HG03175 (cell line): Measurements from ENCODE around the gene ZNF488.
"Not testable (repeated sequence)": the region's sequence is repeated elsewhere in the genome, so short reads cannot be mapped to it uniquely, and the experiment has no call there.

Source experiments
- ATAC-seq: cut with Tn5 transposase; IDR thresholded peaks from one replicate; pipeline ENCODE4 v1.9.1; 2021; ENCODE audit warnings: mild to moderate bottlenecking, moderate library complexity; ENCODE audit not compliant: unreplicated experiment

ZNF488 gene

GRCh38 chr10:47384148-47384921, at the start of gene ZNF488:
Gene ZNF488, minus strand, starts transcription at chr10:47384293. Its CDS starts 15,464 bp downstream, at chr10:47368829.
- peak; percentile 81 for ATAC-seq

- no peak for ATAC-seq
Observed at GRCh38 chr10:47425813-47426419, 41.8 kb upstream of the ZNF488 start.

- no peak for ATAC-seq
Observed at GRCh38 chr10:47424231-47424630, 40.1 kb upstream of the ZNF488 start.

- no peak for ATAC-seq
Observed at GRCh38 chr10:47423476-47423875, 39.4 kb upstream of the ZNF488 start.

GRCh38 chr10:47421057-47421952, 37.2 kb upstream of the ZNF488 start:
- no peak for ATAC-seq

- ATAC-seq, result no peak
Observed at GRCh38 chr10:47420305-47421056, 36.4 kb upstream of the ZNF488 start.

GRCh38 chr10:47419421-47419820, 35.3 kb upstream of the ZNF488 start:
- ATAC-seq, result no peak

GRCh38 chr10:47418966-47419365, 34.9 kb upstream of the ZNF488 start:
- ATAC-seq, result no peak

GRCh38 chr10:47418321-47418720, 34.2 kb upstream of the ZNF488 start:
- no peak for ATAC-seq

- ATAC-seq, result not testable (repeated sequence)
Observed at GRCh38 chr10:47416305-47417218, 32.5 kb upstream of the ZNF488 start.

- no peak for ATAC-seq
Observed at GRCh38 chr10:47415520-47416304, 31.6 kb upstream of the ZNF488 start.

GRCh38 chr10:47414752-47415519, 30.8 kb upstream of the ZNF488 start:
- ATAC-seq, result no peak

GRCh38 chr10:47414227-47414592, 30.1 kb upstream of the ZNF488 start:
- no peak for ATAC-seq

GRCh38 chr10:47413531-47414226, 29.6 kb upstream of the ZNF488 start:
- no peak for ATAC-seq

GRCh38 chr10:47412869-47413268, 28.8 kb upstream of the ZNF488 start:
- no peak for ATAC-seq

GRCh38 chr10:47412177-47412730, 28.2 kb upstream of the ZNF488 start:
- no peak for ATAC-seq

GRCh38 chr10:47410862-47411261, 26.8 kb upstream of the ZNF488 start:
- no peak for ATAC-seq
